Measurements from ENCODE around the gene MOSPD2.

DNA sequence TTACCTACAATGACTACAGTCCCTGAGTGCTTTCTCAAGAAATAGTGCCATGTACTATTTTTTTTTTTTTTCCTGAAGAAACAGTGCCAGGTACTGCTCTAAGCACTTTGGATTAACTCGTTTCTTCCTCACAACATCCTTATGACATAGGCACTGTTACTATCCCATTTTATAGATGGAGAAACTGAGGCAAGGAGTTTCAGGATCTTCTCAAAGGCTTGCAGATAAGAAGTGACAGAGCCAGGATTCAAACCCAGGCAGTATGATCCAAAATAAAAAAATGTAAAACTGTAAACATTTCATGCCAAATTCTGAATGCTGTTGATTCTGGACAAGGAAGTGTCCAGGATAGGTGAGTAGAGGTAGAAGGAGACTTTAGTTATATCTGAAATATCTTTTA, 1.5 kb upstream of the MOSPD2 start:
- TF ChIP-seq, protein P1, sequence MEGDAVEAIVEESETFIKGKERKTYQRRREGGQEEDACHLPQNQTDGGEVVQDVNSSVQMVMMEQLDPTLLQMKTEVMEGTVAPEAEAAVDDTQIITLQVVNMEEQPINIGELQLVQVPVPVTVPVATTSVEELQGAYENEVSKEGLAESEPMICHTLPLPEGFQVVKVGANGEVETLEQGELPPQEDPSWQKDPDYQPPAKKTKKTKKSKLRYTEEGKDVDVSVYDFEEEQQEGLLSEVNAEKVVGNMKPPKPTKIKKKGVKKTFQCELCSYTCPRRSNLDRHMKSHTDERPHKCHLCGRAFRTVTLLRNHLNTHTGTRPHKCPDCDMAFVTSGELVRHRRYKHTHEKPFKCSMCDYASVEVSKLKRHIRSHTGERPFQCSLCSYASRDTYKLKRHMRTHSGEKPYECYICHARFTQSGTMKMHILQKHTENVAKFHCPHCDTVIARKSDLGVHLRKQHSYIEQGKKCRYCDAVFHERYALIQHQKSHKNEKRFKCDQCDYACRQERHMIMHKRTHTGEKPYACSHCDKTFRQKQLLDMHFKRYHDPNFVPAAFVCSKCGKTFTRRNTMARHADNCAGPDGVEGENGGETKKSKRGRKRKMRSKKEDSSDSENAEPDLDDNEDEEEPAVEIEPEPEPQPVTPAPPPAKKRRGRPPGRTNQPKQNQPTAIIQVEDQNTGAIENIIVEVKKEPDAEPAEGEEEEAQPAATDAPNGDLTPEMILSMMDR (IDR thresholded peaks at IDR 0.05) = no peak
- TF ChIP-seq POLR2A (IDR thresholded peaks at IDR 0.05) = no peak

Data from esophagus squamous epithelium (tissue), 4 donors.